SK-N-MC (cell line): ENCODE measurements around the gene WNK1.

Experiments
- EZH2 ChIP-seq: fragments of 200-600 bp; sonication (generic); IDR thresholded peaks from one replicate; pipeline ENCODE4 v1.6.1; 2017; ENCODE audit warnings: antibody characterized with exemption
- FOXP2 ChIP-seq: optimal IDR thresholded peaks from 2 replicates; pipeline ENCODE3; 2011; ENCODE audit warnings: mild to moderate bottlenecking, moderate library complexity; ENCODE audit not compliant: insufficient read depth; ENCODE audit errors: extremely low read length, control extremely low read depth

DNA sequence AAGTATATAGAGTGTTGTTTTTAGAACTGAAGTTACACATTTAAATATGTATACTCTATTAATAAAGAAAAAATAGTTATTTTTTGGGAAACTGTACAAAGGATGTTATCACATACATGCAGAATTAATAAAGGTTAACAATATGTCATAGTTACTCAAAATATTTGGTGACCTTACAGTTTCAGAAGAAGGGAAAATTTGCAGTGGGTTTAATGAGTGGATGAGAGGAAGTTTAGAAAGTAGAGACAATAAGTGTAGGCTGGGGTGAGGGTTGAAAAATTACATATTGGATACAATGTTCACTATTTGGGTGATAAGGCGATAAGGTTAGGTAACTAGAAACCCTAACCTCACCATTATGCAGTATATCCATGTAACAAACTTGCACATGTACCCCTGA, 13.5 kb downstream of the WNK1 start:
- no peak for TF ChIP-seq FOXP2
- no peak for TF ChIP-seq EZH2
